ENCODE data around the gene NT5M. TPM values are rescaled to one million over a fixed set of nuclear protein-coding genes. Genes with fewer than 3 reads are reported as not detected.
A peak's percentile ranks its signal among the peaks of the same experiment; 100 is the strongest.
"Not testable (repeated sequence)": the region's sequence is repeated elsewhere in the genome, so short reads cannot be mapped to it uniquely, and the experiment has no call there.

Gene NT5M
- total RNA-seq, 1 donor from 2014 or later, result 4.1 TPM

DNA sequence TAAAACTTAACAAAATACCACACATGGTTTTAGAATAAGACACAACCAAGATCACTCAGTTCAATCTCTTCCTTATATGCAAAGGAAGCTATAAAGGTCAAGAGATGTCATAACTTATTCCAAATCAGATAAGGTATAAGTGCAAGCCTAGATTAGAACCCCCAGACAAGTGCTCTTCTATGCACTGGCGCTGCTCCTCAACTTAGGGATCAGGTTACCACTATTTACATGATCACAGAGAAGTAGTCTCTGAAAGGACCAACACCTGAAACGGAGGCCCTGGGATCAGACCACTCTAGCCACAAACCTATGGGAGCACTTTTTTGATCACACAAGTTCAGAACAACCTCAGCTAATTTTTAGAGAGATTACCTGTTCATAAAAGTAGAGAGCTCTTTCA is 38.7 kb upstream of the NT5M start:
- no peaks in the 10 kb centered on the region for H3K27me3 ChIP-seq
- H3K27ac ChIP-seq, result no peak overlapping the region
- no peaks in the 10 kb centered on the region for H3K4me1 ChIP-seq
- no peak overlapping the region for H3K9ac ChIP-seq
- H3K4me3 ChIP-seq, result no peak overlapping the region
- no peak overlapping the region for H2AFZ ChIP-seq (replicated peaks)
- Mint-ChIP-seq H3K27ac (no peak overlapping the region), H3K9me3 (no peaks in the 10 kb centered on the region), H3K27me3 (ENCODE audit: insufficient read depth, low read depth) (no peaks in the 10 kb centered on the region), H3K4me1 (no peaks in the 10 kb centered on the region), H3K4me3 (no peak overlapping the region), H3K36me3 (peaks cover 18% of the 10 kb centered on the region)
- no peak overlapping the region for H3K4me2 ChIP-seq
- no peaks in the 10 kb centered on the region for H3F3A ChIP-seq (ENCODE audit: low read depth)
- TF ChIP-seq, protein P1, sequence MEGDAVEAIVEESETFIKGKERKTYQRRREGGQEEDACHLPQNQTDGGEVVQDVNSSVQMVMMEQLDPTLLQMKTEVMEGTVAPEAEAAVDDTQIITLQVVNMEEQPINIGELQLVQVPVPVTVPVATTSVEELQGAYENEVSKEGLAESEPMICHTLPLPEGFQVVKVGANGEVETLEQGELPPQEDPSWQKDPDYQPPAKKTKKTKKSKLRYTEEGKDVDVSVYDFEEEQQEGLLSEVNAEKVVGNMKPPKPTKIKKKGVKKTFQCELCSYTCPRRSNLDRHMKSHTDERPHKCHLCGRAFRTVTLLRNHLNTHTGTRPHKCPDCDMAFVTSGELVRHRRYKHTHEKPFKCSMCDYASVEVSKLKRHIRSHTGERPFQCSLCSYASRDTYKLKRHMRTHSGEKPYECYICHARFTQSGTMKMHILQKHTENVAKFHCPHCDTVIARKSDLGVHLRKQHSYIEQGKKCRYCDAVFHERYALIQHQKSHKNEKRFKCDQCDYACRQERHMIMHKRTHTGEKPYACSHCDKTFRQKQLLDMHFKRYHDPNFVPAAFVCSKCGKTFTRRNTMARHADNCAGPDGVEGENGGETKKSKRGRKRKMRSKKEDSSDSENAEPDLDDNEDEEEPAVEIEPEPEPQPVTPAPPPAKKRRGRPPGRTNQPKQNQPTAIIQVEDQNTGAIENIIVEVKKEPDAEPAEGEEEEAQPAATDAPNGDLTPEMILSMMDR (IDR thresholded peaks at IDR 0.05), result no peak
- TF ChIP-seq EZH2phosphoT487 (IDR thresholded peaks at IDR 0.05), result no peak
- H3K9me3 ChIP-seq (ENCODE audit: low read depth), result no peaks in the 10 kb centered on the region
- no peaks in the 10 kb centered on the region for H4K20me1 ChIP-seq (ENCODE audit: low read depth)
- DNase-seq (ENCODE audit: low spot score), result no peak
- H3K79me2 ChIP-seq (ENCODE audit: low read depth), result no peaks in the 10 kb centered on the region
- H3K36me3 ChIP-seq, result peaks cover 41% of the 10 kb centered on the region

DNA sequence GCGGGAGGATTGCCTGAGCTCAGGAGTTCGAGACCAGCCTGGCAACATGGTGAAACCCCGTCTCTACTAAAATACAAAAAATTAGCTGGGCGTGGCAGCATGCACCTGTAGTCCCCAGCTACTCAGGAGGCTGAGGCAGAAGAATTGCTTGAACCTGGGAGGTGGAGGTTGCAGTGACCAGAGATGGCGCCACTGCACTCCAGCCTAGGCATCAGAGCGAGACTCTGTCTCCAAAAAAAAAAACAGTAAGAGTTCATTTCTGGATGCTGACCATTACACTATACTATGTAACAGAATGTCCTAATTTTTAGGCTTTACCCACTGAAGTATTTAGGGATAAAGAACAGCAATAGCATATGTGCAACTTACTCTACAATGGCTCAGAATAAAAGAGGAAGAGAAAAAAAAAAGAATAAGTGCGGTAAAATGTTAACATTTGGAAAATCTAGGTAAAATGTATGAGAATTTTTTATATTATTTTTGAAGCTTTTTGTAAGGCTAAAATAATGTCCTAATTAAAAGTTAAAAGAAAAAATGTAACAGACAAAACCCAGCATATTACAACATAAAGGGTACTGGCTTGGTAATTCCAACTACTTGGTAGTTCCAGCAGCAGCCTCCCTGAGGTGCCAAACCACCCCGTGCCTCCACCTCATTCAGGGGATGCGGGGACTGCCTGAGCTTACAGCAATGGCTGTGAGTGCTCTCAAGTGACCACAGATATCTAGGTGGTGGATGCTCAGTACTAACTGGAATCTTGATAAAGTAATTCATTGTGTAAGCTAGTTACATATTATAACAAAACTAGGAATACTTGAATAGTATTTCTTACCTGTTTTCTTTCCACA is 33.0 kb upstream of the NT5M start:
- Histone ChIP-seq H3K27ac (no peak overlapping the region), H3K27me3 (no peaks in the 10 kb centered on the region), H3K4me3 (no peak overlapping the region), H4K20me1 (ENCODE audit: low read depth) (peaks cover 21% of the 10 kb centered on the region), H2AFZ (replicated peaks) (no peak overlapping the region), H3K79me2 (ENCODE audit: low read depth) (peaks cover 16% of the 10 kb centered on the region), H3K9me3 (ENCODE audit: low read depth) (no peaks in the 10 kb centered on the region), H3K4me1 (no peaks in the 10 kb centered on the region), H3F3A (ENCODE audit: low read depth) (peaks cover 8% of the 10 kb centered on the region), H3K9ac (no peak overlapping the region), H3K4me2 (no peak overlapping the region), H3K36me3 (peaks cover 29% of the 10 kb centered on the region)
- peak; percentile 13 for DNase-seq (ENCODE audit: low spot score)
- H3K9me3 Mint-ChIP-seq, result no peaks in the 10 kb centered on the region
- no peaks in the 10 kb centered on the region for H3K4me1 Mint-ChIP-seq
- peaks cover 2% of the 10 kb centered on the region for H3K27me3 Mint-ChIP-seq (ENCODE audit: insufficient read depth, low read depth)
- no peak overlapping the region for H3K4me3 Mint-ChIP-seq
- no peak overlapping the region for H3K27ac Mint-ChIP-seq
- TF ChIP-seq, protein P1 (IDR thresholded peaks at IDR 0.05), result peak; percentile 60
- TF ChIP-seq EZH2 (IDR thresholded peaks at IDR 0.05), result no peak
- peaks cover 20% of the 10 kb centered on the region for H3K36me3 Mint-ChIP-seq

- Mint-ChIP-seq H3K9me3 (no peaks in the 10 kb centered on the region), H3K4me3 (no peak overlapping the region), H3K27ac (no peak overlapping the region), H3K27me3 (ENCODE audit: insufficient read depth, low read depth) (peaks cover 4% of the 10 kb centered on the region), H3K4me1 (peaks cover 10% of the 10 kb centered on the region), H3K36me3 (peaks cover 8% of the 10 kb centered on the region)
- peaks cover 7% of the 10 kb centered on the region for H3K36me3 ChIP-seq
- H3K4me1 ChIP-seq, result no peaks in the 10 kb centered on the region
- no peak overlapping the region for H3K4me2 ChIP-seq
- H3K9ac ChIP-seq, result no peak overlapping the region
- H3K4me3 ChIP-seq, result no peak overlapping the region
- H4K20me1 ChIP-seq (ENCODE audit: low read depth), result peaks cover 63% of the 10 kb centered on the region
- peaks cover 70% of the 10 kb centered on the region for H3K79me2 ChIP-seq (ENCODE audit: low read depth)
- no peak overlapping the region for H3K27ac ChIP-seq
- no peaks in the 10 kb centered on the region for H3K27me3 ChIP-seq
- H2AFZ ChIP-seq (replicated peaks), result no peak overlapping the region
- no peak for DNase-seq (ENCODE audit: low spot score)
- no peaks in the 10 kb centered on the region for H3K9me3 ChIP-seq (ENCODE audit: low read depth)
- H3F3A ChIP-seq (ENCODE audit: low read depth), result peaks cover 1% of the 10 kb centered on the region
- TF ChIP-seq EZH2phosphoT487 (IDR thresholded peaks at IDR 0.05) (no peak), EZH2 (IDR thresholded peaks at IDR 0.05) (no peak)
- TF ChIP-seq, protein P1 (IDR thresholded peaks at IDR 0.05), result no peak
These were observed 27.2 kb upstream of the NT5M start for GRCh38 chr17:17275971-17276370.

DNA sequence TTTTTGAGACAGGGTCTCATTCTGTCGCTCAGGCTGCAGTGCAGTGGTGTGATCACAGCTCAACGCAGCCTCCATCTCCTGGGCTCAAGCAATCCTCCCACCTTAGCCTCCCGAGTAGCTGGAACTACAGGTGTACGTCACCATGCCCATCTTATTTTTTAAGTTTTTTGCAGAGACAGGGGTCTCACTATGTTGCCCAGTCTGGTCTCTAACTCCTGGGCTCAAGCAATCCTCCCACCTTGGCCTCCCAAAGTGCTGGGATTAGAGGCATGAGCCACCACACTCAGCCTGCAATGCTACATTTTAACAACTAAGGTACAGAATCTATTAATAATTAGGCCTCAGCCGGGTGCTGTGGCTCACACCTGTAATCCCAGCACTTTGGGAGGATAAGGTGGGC is 25.7 kb upstream of the NT5M start:
- H3K36me3 Mint-ChIP-seq; DNase-seq (ENCODE audit: low spot score); H3K27me3 ChIP-seq; H3K4me3 ChIP-seq; H3F3A ChIP-seq (ENCODE audit: low read depth); H3K27ac Mint-ChIP-seq; H3K4me3 Mint-ChIP-seq; H2AFZ ChIP-seq (replicated peaks); H3K36me3 ChIP-seq; H3K9ac ChIP-seq; H3K4me2 ChIP-seq; H3K9me3 Mint-ChIP-seq; H3K9me3 ChIP-seq (ENCODE audit: low read depth); H3K4me1 ChIP-seq; H3K27ac ChIP-seq; H3K27me3 Mint-ChIP-seq (ENCODE audit: insufficient read depth, low read depth): not testable (repeated sequence)
- Histone ChIP-seq H3K79me2 (ENCODE audit: low read depth) (peaks cover 70% of the 10 kb centered on the region), H4K20me1 (ENCODE audit: low read depth) (peaks cover 58% of the 10 kb centered on the region)
- peaks cover 22% of the 10 kb centered on the region for H3K4me1 Mint-ChIP-seq
